ENCODE results near the gene KCTD20. TPM values are rescaled to one million over a fixed set of nuclear protein-coding genes. Genes with fewer than 3 reads are reported as not detected.

Gene KCTD20
- total RNA-seq, 2 donors from 2014 or later: 61.4 to 62.4 TPM

Other genes with a start within 250 kb of the KCTD20 start
- gene BRPF3, start 246.3 kb upstream of the KCTD20 start, total RNA-seq: 10 to 100 TPM; 37.2 to 43.6 TPM
- gene PNPLA1, start 172.9 kb upstream of the KCTD20 start, total RNA-seq: under 1 TPM in 1 of 2 donors, not detected in 1; 0.86 TPM
- gene BNIP5, start 106.1 kb upstream of the KCTD20 start, total RNA-seq: not detected
- 10 to 100 TPM in 1 of 2 donors, 1 to 10 TPM in 1; 6.9 to 19.8 TPM for gene ETV7, start 55.3 kb upstream of the KCTD20 start, total RNA-seq
- under 1 TPM; 0.20 to 0.31 TPM for gene PXT1, start 146 bp upstream of the KCTD20 start, total RNA-seq
- 10 to 100 TPM; 26.4 to 32.5 TPM for gene STK38, start 104.5 kb downstream of the KCTD20 start, total RNA-seq
- gene SRSF3, start 151.4 kb downstream of the KCTD20 start, total RNA-seq: 100 to 1,000 TPM; 455 to 498 TPM
- 100 to 1,000 TPM; 176 to 617 TPM for gene CDKN1A, start 235.7 kb downstream of the KCTD20 start, total RNA-seq

Data from natural killer cell treated with Interleukin-12 subunit alpha and Interleukin-12 subunit beta and Interleukin-15 and Interleukin-18, amount 100 ng/mL, for 72 hours (primary cell).